Articular chondrocyte of knee joint (primary cell): Measurements from ENCODE around the gene C11orf71. TPM values are rescaled to one million over a fixed set of nuclear protein-coding genes. Genes with fewer than 3 reads are reported as not detected.

Experiments
- total RNA-seq: library from RNA; depleted of rRNA; stranded (reverse); fragments of >200 nt; gene quantifications from 2 replicates; pipeline ENCODE4 v1.2.3, GENCODE V29; 2012

C11orf71 gene
- 3.1 and 4.2 TPM in 2 replicates for total RNA-seq

DNA sequence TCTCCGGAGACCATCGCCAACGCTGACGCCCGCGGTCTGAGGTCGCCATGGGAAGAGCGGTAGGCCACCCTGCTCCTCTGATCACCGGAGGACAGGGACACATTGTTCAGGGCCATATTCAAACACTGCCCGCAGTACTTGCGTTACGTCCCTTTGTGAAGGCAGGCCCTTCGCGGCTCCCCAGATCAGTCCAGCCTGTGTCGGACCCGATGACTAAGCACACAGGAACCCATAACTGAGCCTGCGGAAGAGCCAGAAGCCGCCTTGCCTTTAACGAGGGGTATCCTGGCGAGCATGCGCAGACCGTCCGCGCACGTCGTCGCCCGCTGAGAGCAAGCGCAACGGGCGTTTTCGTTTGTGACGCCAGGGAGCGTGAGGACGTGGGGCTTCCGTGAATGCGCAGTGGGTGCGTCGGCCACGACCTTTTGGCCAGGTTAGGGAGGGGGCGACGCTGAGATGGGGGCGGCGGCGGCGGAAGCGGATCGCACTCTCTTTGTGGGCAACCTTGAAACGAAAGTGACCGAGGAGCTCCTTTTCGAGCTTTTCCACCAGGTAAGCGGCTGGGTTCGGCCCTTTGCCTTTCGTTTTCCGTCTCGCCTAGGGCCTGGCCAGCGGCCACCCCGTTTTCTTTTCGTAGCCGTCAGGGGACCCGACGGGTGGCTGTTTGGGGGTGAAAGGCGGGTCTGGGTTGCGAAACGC lies at the start of gene C11orf71, which contains the start of gene RBM7:
Gene C11orf71, minus strand, starts transcription at position 296 of the 699 bp plus-strand sequence. Its CDS starts 180 bp downstream, at position 116.
Gene RBM7, plus strand, starts transcription at position 451 of the 699 bp plus-strand sequence. Its CDS starts 6 bp downstream, at position 457.

DNA sequence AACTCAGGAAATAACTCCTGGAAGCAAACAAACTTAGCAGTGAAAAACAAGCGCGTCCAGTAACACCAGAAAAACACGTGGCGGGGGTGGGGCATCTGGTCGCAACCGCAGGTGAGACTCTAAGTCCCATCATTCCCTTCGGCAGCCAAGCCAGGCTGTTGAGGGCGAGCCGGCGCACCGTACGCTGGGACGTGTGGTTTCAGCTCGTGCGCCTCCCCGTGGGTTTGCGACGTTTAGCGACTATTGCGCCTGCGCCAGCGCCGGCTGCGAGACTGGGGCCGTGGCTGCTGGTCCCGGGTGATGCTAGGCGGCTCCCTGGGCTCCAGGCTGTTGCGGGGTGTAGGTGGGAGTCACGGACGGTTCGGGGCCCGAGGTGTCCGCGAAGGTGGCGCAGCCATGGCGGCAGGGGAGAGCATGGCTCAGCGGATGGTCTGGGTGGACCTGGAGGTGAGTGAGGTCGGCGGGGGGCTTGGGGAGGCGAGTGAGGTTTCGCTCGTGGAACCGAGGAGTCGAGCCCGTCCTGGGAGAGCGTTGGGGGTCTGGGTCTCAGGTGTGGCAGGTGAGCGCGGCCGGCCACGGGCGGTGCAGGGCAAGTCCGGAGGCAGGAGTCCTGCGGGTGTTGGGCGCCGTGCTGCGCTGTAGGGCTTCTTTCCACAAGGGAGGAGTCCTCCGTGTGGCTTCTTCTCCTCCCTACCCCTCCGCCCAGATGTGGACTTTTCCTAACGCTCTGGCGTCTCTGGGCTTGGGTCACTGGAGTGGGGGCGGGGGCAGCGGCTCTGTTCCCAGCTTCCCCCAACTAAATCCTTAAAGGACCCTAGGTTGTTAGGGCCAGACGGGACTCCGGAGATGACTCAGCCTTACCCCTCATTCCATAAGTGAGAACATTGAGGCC lies 39.2 kb upstream of the C11orf71 start, which contains the start of gene REXO2:
Gene REXO2, plus strand, starts transcription at position 239 of the 892 bp plus-strand sequence. Its CDS starts 62 bp downstream, at position 301.

Other genes with a start within 250 kb of the C11orf71 start
- gene NNMT, start 104.1 kb downstream of the C11orf71 start, total RNA-seq: 975 and 1,572 TPM in 2 replicates
- gene RBM7, start 155 bp upstream of the C11orf71 start, total RNA-seq: 61.9 and 78.2 TPM in 2 replicates
- 197 and 207 TPM in 2 replicates for gene REXO2, start 39.0 kb upstream of the C11orf71 start, total RNA-seq
- gene NXPE1, start 159.4 kb upstream of the C11orf71 start, total RNA-seq: 0.11 TPM in 1 of 2 replicates, not detected in the other
- gene NXPE4, start 195.3 kb upstream of the C11orf71 start, total RNA-seq: not detected in 2 replicates